Stimulated activated memory B cell treated with anti-CD40 and anti-IgM and Interleukin-4, amounts not matched to agents 10 μg/mL and 1 μg/mL and 100 μg/mL, for 72 hours (primary cell): ENCODE results near the gene MST1.

Experiments
- ATAC-seq: fragments of 150-1000 bp; cut with Tn5 transposase; 2 replicates; pipeline ENCODE4 v1.10.0; 2021
- H3K27ac Mint-ChIP-seq: one replicate; pipeline ENCODE4 v1.8.0; 2022; ENCODE audit warnings: mild to moderate bottlenecking, mixed read lengths
- H3K27me3 Mint-ChIP-seq: one replicate; pipeline ENCODE4 v1.8.0; 2022; ENCODE audit warnings: mixed read lengths
- H3K36me3 Mint-ChIP-seq: one replicate; pipeline ENCODE4 v1.8.0; 2022; ENCODE audit warnings: mixed read lengths
- H3K4me1 Mint-ChIP-seq: one replicate; pipeline ENCODE4 v1.8.0; 2022; ENCODE audit warnings: mixed read lengths
- H3K4me3 Mint-ChIP-seq: one replicate; pipeline ENCODE4 v1.8.0; 2022; ENCODE audit warnings: mild to moderate bottlenecking, moderate library complexity, mixed read lengths
- H3K9me3 Mint-ChIP-seq: one replicate; pipeline ENCODE4 v1.8.0; 2022; ENCODE audit warnings: mixed read lengths

Gene MST1

GRCh38 chr3:49689046-49689907 is at the start of gene MST1, which contains the start of gene RNF123:
Gene MST1 (minus strand): TSS chr3:49689474. CDS start chr3:49688691, 783 bp downstream.
Gene RNF123 (plus strand): TSS chr3:49689557. CDS start chr3:49691166, 1,609 bp downstream.
- peak within 1 kb of the TSS; percentile 98 for H3K4me3 Mint-ChIP-seq
- peaks cover 17% of the 10 kb centered on the region for H3K36me3 Mint-ChIP-seq
- peaks cover 44% of the 10 kb centered on the region for H3K4me1 Mint-ChIP-seq
- peak within 1 kb of the TSS; percentile 89 for H3K27ac Mint-ChIP-seq
- no peaks in the 10 kb centered on the region for H3K9me3 Mint-ChIP-seq
- peaks cover 7% of the 10 kb centered on the region for H3K27me3 Mint-ChIP-seq
- ATAC-seq, result peak; percentile 82

GRCh38 chr3:49738067-49738713 is 48.9 kb upstream of the MST1 start:
- Mint-ChIP-seq H3K4me1 (no peaks in the 10 kb centered on the region), H3K9me3 (no peaks in the 10 kb centered on the region), H3K36me3 (peaks cover 37% of the 10 kb centered on the region), H3K27me3 (no peaks in the 10 kb centered on the region), H3K27ac (no peak overlapping the region), H3K4me3 (no peak overlapping the region)
- ATAC-seq, result no peak

GRCh38 chr3:49734752-49735151 is 45.5 kb upstream of the MST1 start:
- H3K36me3 Mint-ChIP-seq, result peaks cover 51% of the 10 kb centered on the region

GRCh38 chr3:49733551-49733950 is 44.3 kb upstream of the MST1 start:
- no peak for ATAC-seq
- Mint-ChIP-seq H3K4me1 (peaks cover 2% of the 10 kb centered on the region), H3K27me3 (no peaks in the 10 kb centered on the region), H3K4me3 (no peak overlapping the region), H3K9me3 (no peaks in the 10 kb centered on the region), H3K27ac (no peak overlapping the region), H3K36me3 (peaks cover 55% of the 10 kb centered on the region)

More at GRCh38 chr3:49734752-49735151, 45.5 kb upstream of the MST1 start:
- no peaks in the 10 kb centered on the region for H3K4me1 Mint-ChIP-seq
- H3K27ac Mint-ChIP-seq, result no peak overlapping the region
- no peaks in the 10 kb centered on the region for H3K9me3 Mint-ChIP-seq
- H3K4me3 Mint-ChIP-seq, result no peak overlapping the region
- no peak for ATAC-seq
- H3K27me3 Mint-ChIP-seq, result no peaks in the 10 kb centered on the region

- Mint-ChIP-seq H3K9me3 (no peaks in the 10 kb centered on the region), H3K36me3 (peaks cover 55% of the 10 kb centered on the region), H3K4me3 (no peak overlapping the region), H3K4me1 (peaks cover 11% of the 10 kb centered on the region), H3K27me3 (no peaks in the 10 kb centered on the region), H3K27ac (no peak overlapping the region)
- no peak for ATAC-seq
These were observed 43.3 kb upstream of the MST1 start for GRCh38 chr3:49732597-49732996.

GRCh38 chr3:49729966-49730609 is 40.8 kb upstream of the MST1 start:
- peaks cover 34% of the 10 kb centered on the region for H3K4me1 Mint-ChIP-seq
- H3K9me3 Mint-ChIP-seq, result no peaks in the 10 kb centered on the region
- ATAC-seq, result no peak
- H3K4me3 Mint-ChIP-seq, result no peak overlapping the region
- H3K27ac Mint-ChIP-seq, result no peak overlapping the region
- no peaks in the 10 kb centered on the region for H3K27me3 Mint-ChIP-seq
- peaks cover 50% of the 10 kb centered on the region for H3K36me3 Mint-ChIP-seq

- Mint-ChIP-seq H3K36me3 (peaks cover 43% of the 10 kb centered on the region), H3K27ac (peak overlapping the region; percentile 99)
These were observed 38.7 kb upstream of the MST1 start for GRCh38 chr3:49727924-49728361.

GRCh38 chr3:49727154-49727923 is 38.1 kb upstream of the MST1 start:
- H3K9me3 Mint-ChIP-seq, result no peaks in the 10 kb centered on the region
- no peaks in the 10 kb centered on the region for H3K27me3 Mint-ChIP-seq
- peak overlapping the region; percentile 18 for H3K4me3 Mint-ChIP-seq
- peaks cover 37% of the 10 kb centered on the region for H3K36me3 Mint-ChIP-seq
- peaks cover 58% of the 10 kb centered on the region for H3K4me1 Mint-ChIP-seq
- peak overlapping the region; percentile 99 for H3K27ac Mint-ChIP-seq
- peak; percentile 37 for ATAC-seq

More at GRCh38 chr3:49727924-49728361, 38.7 kb upstream of the MST1 start:
- H3K4me1 Mint-ChIP-seq, result peaks cover 52% of the 10 kb centered on the region
- no peaks in the 10 kb centered on the region for H3K27me3 Mint-ChIP-seq
- H3K4me3 Mint-ChIP-seq, result no peak overlapping the region
- no peaks in the 10 kb centered on the region for H3K9me3 Mint-ChIP-seq
- ATAC-seq, result no peak

GRCh38 chr3:49725906-49726681 is 36.8 kb upstream of the MST1 start:
- H3K27ac Mint-ChIP-seq, result peak overlapping the region; percentile 99
- H3K36me3 Mint-ChIP-seq, result peaks cover 33% of the 10 kb centered on the region
- H3K9me3 Mint-ChIP-seq, result no peaks in the 10 kb centered on the region
- ATAC-seq, result no peak
- H3K4me3 Mint-ChIP-seq, result no peak overlapping the region
- no peaks in the 10 kb centered on the region for H3K27me3 Mint-ChIP-seq
- H3K4me1 Mint-ChIP-seq, result peaks cover 65% of the 10 kb centered on the region

GRCh38 chr3:49724586-49724985 is 35.3 kb upstream of the MST1 start:
- peak; percentile 22 for ATAC-seq
- Mint-ChIP-seq H3K9me3 (no peaks in the 10 kb centered on the region), H3K4me1 (peaks cover 80% of the 10 kb centered on the region), H3K27ac (peak overlapping the region; percentile 99), H3K27me3 (no peaks in the 10 kb centered on the region), H3K36me3 (peaks cover 30% of the 10 kb centered on the region), H3K4me3 (peak overlapping the region; percentile 87)

- H3K27me3 Mint-ChIP-seq, result no peaks in the 10 kb centered on the region
- peak within 1 kb of the TSS; percentile 87 for H3K4me3 Mint-ChIP-seq
- H3K27ac Mint-ChIP-seq, result peak within 1 kb of the TSS; percentile 99
- H3K36me3 Mint-ChIP-seq, result peaks cover 26% of the 10 kb centered on the region
- peak; percentile 91 for ATAC-seq
- H3K9me3 Mint-ChIP-seq, result no peaks in the 10 kb centered on the region
- H3K4me1 Mint-ChIP-seq, result peaks cover 87% of the 10 kb centered on the region
These were observed 34.6 kb upstream of the MST1 start, which contains the start of gene GMPPB for GRCh38 chr3:49723628-49724551. Gene GMPPB (minus strand): TSS chr3:49723951. CDS start chr3:49723726, 225 bp downstream.

GRCh38 chr3:49723296-49723627 is 34.0 kb upstream of the MST1 start:
- Mint-ChIP-seq H3K4me3 (peak overlapping the region; percentile 87), H3K4me1 (peaks cover 89% of the 10 kb centered on the region), H3K9me3 (no peaks in the 10 kb centered on the region), H3K27me3 (no peaks in the 10 kb centered on the region), H3K27ac (peak overlapping the region; percentile 99), H3K36me3 (peaks cover 20% of the 10 kb centered on the region)
- ATAC-seq, result peak; percentile 5

GRCh38 chr3:49722896-49723295 is 33.6 kb upstream of the MST1 start:
- no peaks in the 10 kb centered on the region for H3K27me3 Mint-ChIP-seq
- peak overlapping the region; percentile 99 for H3K27ac Mint-ChIP-seq
- peak overlapping the region; percentile 87 for H3K4me3 Mint-ChIP-seq
- H3K4me1 Mint-ChIP-seq, result peaks cover 86% of the 10 kb centered on the region
- no peak for ATAC-seq
- no peaks in the 10 kb centered on the region for H3K9me3 Mint-ChIP-seq
- peaks cover 17% of the 10 kb centered on the region for H3K36me3 Mint-ChIP-seq
